HG03457 (cell line): ENCODE measurements around the gene CCT4.
"Not testable (repeated sequence)": the region's sequence is repeated elsewhere in the genome, so short reads cannot be mapped to it uniquely, and the experiment has no call there.

Source experiments
- ATAC-seq: cut with Tn5 transposase; IDR thresholded peaks from one replicate; pipeline ENCODE4 v1.9.1; 2021; ENCODE audit warnings: moderate number of reproducible peaks; ENCODE audit not compliant: unreplicated experiment

Gene CCT4

GRCh38 chr2:61888267-61889055 lies at the start of gene CCT4:
Gene CCT4, minus strand, starts transcription at chr2:61888656. Its CDS starts 149 bp downstream, at chr2:61888507.
- ATAC-seq, result peak; percentile 72

GRCh38 chr2:61937886-61938285 lies 49.4 kb upstream of the CCT4 start:
- ATAC-seq, result no peak

DNA sequence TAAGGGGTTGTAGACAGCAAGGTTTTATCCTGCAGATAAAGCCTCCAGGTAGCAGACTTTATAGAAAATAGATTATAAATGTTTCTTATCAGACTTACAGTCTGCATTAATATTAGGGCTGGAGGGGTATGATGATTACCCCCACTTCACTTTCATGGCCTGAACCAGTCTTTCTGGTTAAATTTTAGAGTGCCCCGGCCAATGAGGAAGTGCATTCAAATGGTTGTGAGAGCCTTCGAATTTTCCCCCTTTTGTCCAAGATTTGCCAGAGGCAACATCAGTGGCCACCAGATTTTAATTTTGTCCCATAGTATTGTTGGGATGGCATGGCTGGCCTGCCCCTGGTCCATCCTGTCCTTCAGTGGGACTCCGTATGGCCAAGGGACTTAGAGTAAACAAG lies 48.6 kb upstream of the CCT4 start:
- ATAC-seq, result no peak

GRCh38 chr2:61928826-61929461 lies 40.5 kb upstream of the CCT4 start:
- ATAC-seq, result no peak

- no peak for ATAC-seq
Observed at GRCh38 chr2:61926531-61927477, 38.3 kb upstream of the CCT4 start.

- no peak for ATAC-seq
Observed at GRCh38 chr2:61924895-61925663, 36.6 kb upstream of the CCT4 start.

GRCh38 chr2:61922714-61923113 lies 34.3 kb upstream of the CCT4 start:
- ATAC-seq, result no peak

DNA sequence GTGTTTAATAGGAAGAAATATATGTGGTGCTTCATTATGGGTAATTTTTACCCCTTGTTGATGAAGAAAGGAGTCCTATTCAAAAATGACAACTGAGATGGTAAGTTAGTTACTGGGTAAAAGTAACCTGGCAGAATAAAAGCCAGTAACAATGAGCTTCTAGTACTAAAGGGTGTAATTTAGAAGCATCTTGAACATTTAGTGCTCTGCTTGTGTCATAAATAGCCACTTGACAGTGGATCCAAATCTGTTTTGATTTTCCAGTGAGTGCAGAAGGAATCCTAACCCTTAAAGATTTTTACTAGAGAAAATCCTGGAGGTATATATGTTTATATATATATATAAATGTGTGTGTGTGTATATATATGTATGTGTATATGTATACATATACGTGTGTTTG lies 32.1 kb upstream of the CCT4 start:
- no peak for ATAC-seq

DNA sequence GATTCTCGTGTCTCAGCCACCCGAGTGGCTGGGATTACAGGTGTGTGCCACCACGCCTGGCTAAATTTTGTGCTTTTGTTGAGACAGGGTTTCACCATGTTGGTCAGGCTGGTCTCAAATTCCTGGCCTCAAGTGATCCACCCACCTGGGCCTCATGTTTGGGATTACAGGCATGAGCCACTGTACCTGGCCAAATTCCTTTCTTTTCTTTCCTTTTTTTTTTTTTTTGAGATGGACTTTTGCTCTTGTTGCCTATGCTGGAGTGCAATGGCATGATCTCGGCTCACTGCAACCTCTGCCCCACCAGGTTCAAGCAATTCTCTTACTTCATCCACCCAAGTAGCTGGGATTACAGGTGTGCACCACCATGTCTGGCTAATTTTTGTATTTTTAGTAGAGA lies 26.3 kb upstream of the CCT4 start:
- ATAC-seq, result not testable (repeated sequence)

DNA sequence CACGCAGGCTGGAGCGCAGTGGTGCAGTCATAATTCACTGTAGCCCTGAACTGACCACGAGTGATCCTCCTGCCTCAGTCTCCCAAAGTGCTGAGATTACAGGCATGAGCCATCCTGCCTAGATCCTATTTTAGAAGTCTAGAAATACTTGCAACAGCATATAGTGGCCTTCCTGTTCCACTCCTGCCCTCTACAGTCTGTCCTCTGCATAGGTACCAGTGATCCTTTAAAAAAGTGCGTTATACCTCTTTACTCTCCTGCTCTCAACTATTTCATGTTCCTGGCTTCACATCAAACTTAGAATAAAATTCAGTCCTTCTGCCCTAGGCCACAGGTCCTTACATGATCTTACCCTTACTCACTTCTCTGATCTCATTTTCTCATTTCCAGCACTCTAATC lies 23.1 kb upstream of the CCT4 start:
- ATAC-seq, result no peak

DNA sequence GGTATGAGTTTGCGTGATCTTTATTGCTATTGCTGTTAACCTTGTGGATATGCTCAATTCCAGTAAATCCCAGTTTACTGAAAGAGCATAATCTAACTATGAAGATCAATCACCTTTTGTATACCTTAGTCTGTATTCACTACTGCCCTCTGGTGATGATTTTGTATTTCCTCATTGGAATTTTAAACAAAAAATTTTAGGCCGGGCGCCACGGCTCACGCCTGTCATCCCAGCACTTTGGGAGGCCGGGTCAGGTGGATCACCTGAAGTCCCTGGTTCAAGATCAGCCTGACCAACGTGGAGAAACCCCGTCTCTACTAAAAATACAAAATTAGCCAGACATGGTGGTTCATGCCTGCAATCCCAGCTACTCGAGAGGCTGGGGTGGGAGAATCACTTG lies 22.1 kb upstream of the CCT4 start:
- ATAC-seq, result no peak

- no peak for ATAC-seq
Observed at GRCh38 chr2:61909116-61909515, 20.7 kb upstream of the CCT4 start.

GRCh38 chr2:61906186-61906470 lies 17.7 kb upstream of the CCT4 start:
- ATAC-seq, result no peak

- peak; percentile 95 for ATAC-seq
Observed at GRCh38 chr2:61905372-61906185, 17.1 kb upstream of the CCT4 start, which contains the start of gene COMMD1. Gene COMMD1, plus strand, starts transcription at chr2:61905674. Its CDS starts 5 bp downstream, at chr2:61905679.

GRCh38 chr2:61900281-61900680 lies 11.8 kb upstream of the CCT4 start:
- ATAC-seq, result no peak

DNA sequence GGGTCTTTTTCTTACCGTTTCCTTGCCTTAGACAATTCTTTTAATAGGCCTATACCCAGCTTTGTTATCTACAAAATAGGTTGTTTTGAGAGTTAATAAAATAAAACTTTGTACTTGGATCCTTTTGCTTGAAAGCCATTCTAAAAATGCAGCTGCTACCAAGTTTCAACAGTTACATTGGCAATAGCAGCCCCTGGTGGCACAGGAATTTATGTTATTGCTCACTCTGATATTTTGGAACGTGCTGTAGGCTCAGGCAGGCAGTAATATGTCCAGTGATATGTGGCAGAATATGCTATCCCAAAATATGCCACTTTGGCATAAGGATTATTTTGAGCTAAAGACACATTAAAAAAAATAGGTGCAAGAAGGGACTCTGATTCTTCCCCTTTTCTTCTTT lies 10.4 kb upstream of the CCT4 start:
- ATAC-seq, result no peak

- ATAC-seq, result no peak
Observed at GRCh38 chr2:61887717-61888266, 664 bp downstream of the CCT4 start.

DNA sequence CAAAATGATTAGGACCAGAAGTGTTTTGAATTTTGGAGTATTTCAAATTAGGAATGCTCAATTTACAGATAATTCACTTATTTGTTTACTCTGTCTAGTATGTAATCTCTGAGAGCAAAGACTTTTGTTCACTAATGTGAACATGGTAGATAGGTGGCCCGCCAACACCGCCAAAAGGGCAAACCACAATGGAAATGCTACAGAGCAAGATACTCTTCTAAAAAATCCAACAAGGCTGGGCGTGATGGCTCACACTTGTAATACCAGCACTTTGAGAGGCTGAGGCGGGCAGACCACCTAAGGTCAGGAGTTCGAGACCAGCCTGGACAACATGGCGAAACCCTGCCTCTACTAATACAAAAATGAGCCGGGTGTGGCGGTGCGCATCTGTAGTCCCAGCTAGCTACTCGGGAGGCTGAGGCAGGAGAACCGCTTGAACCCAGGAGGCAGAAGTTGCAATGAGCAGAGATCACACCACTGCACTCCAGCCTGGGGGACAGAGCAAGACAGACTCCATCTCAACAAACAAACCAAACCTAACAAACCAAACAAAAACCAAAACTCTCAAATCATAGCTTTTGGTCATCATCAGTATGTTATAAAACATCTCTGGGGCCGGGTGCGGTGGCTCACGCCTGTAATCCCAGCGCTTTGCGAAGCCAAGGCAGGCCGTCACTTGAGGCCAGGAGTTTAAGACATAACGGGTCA lies 2.4 kb downstream of the CCT4 start:
- no peak for ATAC-seq

DNA sequence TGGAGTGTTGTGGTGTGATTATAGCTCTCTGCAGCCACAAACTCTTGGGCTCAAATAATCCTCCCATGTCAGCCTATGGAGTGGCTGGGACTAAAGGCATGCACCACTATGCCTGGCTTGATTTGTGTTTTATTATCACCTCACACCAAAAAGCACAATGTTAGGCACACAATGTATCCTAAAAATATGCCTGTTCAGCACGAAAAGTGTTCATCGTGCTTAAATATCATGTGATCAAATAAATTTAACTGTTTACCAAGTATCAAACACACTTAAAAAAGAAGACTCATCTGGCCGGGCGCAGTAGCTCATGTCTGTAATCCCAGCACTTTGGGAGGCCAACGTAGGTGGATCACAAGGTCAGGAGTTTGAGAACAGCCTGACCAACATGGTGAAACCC lies 5.6 kb downstream of the CCT4 start:
- no peak for ATAC-seq
